Adrenal gland (tissue), 12 donors: Measurements from ENCODE around the gene FCMR. TPM values are rescaled to one million over a fixed set of nuclear protein-coding genes. Genes with fewer than 3 reads are reported as not detected.

Source experiments
- DNase-seq, 7 donors: peaks; one replicate each; pipeline ENCODE4 v3.0.0-alpha.2; 2019 to 2020
- H3K27ac ChIP-seq, 5 donors: fragments of 200-600 bp; sonication (generic) in 4 of 5; 1 replicate in 3 of 5; 2 replicates in 2 of 5; pipeline versions ENCODE4 v1.5.1 to v1.8.0; 2016 to 2020; ENCODE audit warnings: mild to moderate bottlenecking in 1 of 5
- H3K27me3 ChIP-seq: fragments of 200-600 bp; 2 replicates; pipeline ENCODE4 v1.8.0; 2021
- H3K36me3 ChIP-seq, 2 donors: fragments of 200-600 bp; replicated peaks in 1 of 2; 1 replicate in 1 of 2; 2 replicates in 1 of 2; pipeline versions ENCODE4 v1.5.1 to v1.8.0; 2018 to 2022
- H3K4me1 ChIP-seq, 2 donors: fragments of 200-600 bp; replicated peaks in 1 of 2; 1 replicate in 1 of 2; 2 replicates in 1 of 2; pipeline versions ENCODE4 v1.5.1 to v1.8.0; 2018 to 2021
- H3K4me3 ChIP-seq, 4 donors: fragments of 200-600 bp; sonication (generic) in 3 of 4; one replicate each; pipeline ENCODE4 v1.5.1; 2016 to 2018
- H3K9me3 ChIP-seq, 3 donors: fragments of 200-600 bp; sonication (generic) in 1 of 3; replicated peaks in 1 of 3; 1 replicate in 2 of 3; 2 replicates in 1 of 3; pipeline versions ENCODE4 v1.5.1 to v1.8.0; 2016 to 2021
- CTCF ChIP-seq, 6 experiments: fragments of 450-650 bp in 4 of 6; fragments of 200-600 bp in 2 of 6; sonication (generic) in 1 of 6; IDR thresholded peaks; 1 replicate in 5 of 6; 2 replicates in 1 of 6; pipeline versions ENCODE4 v1.5.1 to v1.8.0; 2016 to 2021; ENCODE audit warnings: antibody characterized with exemption in 6 of 6, mild to moderate bottlenecking in 2 of 6, moderate library complexity in 1 of 6
- POLR2A ChIP-seq, 2 donors: fragments of 450-650 bp; IDR thresholded peaks; one replicate each; pipeline ENCODE4 v1.6.1; 2017; ENCODE audit warnings: antibody characterized with exemption in 2 of 2, mild to moderate bottlenecking in 2 of 2, moderate library complexity in 1 of 2
- WGBS, 4 donors: extraction: QIAGEN DNeasy Blood & Tissue Kit in 2 of 4; methylation state at CpG; one replicate each; pipeline versions ENCODE4 v1.1.5 to v1.1.7; 2013 to 2017; 5-methylcytosine and 5-hydroxymethylcytosine counted together
- intact Hi-C, 2 donors: fragments of 100-400 bp; cut with DNase I; formaldehyde crosslinking; loops; one replicate each; pipeline versions ENCODE4 v1.14.1 to v1.15.0; 2022 to 2023
- polyA plus RNA-seq, 3 donors: library from polyadenylated mRNA; stranded (reverse); fragments of 200-250 nt in 2 of 3; fragments of 350-450 nt in 1 of 3; fragmentation: Illumina TruSeq in 1 of 3; extraction: RNeasy Lipid Tissue Mini Kit (QIAGEN cat#74804) in 1 of 3; gene quantifications; one replicate each; pipeline ENCODE4 v1.2.3, GENCODE V29; 2013 to 2014
- total RNA-seq, 9 donors: library from RNA; depleted of rRNA in 4 of 9; stranded (reverse); fragments of >200 nt in 4 of 9; fragments of 120-200 nt in 1 of 9; fragmentation: NEBNext Ultra II Directional in 1 of 9; extraction: Animal tissue kit (Norgen Biotek cat#: 25700) in 1 of 9; gene quantifications; one replicate each; pipeline versions ENCODE4 v1.1.0 to v1.2.4, GENCODE V29; 2013 to 2023
- donor health status: healthy with polysubstance abuse.
- donor health status: Bipolar disorder and iron deficiency.
- donor health status: DM: yes; HTN: yes; CAD: no.
- donor health status: DM: no; HTN: no; CAD: no.
- donor health status: DM: no; HTN: no; CAD: no.
- donor health status: DM: yes; HTN: yes; CAD: no.

Gene FCMR
- total and polyA plus RNA-seq, 12 donors = 0.27 to 3.0 (median 1.2) TPM; not detected in 1

GRCh38 chr1:206915030-206915735, 6.6 kb downstream of the FCMR start:
- Histone ChIP-seq H3K27ac (no peak overlapping the region), H3K4me1 (no peaks in the 10 kb centered on the region), H3K27me3 (peaks cover 6% of the 10 kb centered on the region), H3K36me3 (no peaks in the 10 kb centered on the region), H3K9me3 (no peaks in the 10 kb centered on the region), H3K4me3 (no peak overlapping the region)
- intact Hi-C loops = loop anchor here (10.0 kb wide), 3 partner anchors 280 to 440 kb away; partner anchors contain the start of genes DYRK3 (in 2 of the 2) and IKBKE (in 1 of the 2)
- 79 to 84% (median 80%) methylated on average over 15 of the region's 15 CpGs for WGBS, 4 donors
- TF ChIP-seq POLR2A (IDR thresholded peaks at IDR 0.05) (no peak), CTCF (IDR thresholded peaks at IDR 0.05) (no peak)
- DNase-seq = no peak

GRCh38 chr1:206913766-206914537, 7.8 kb downstream of the FCMR start:
- Histone ChIP-seq H3K4me1 (peaks cover 9 to 12% of the 10 kb centered on the region in 2 donors), H3K27me3 (peaks cover 6% of the 10 kb centered on the region), H3K9me3 (no peaks in the 10 kb centered on the region), H3K36me3 (no peaks in the 10 kb centered on the region), H3K27ac (no peak overlapping the region), H3K4me3 (no peak overlapping the region)
- WGBS, 4 donors = 75 to 80% (median 77%) methylated on average over 12 of the region's 12 CpGs
- DNase-seq = no peak
- intact Hi-C loops = loop anchor here (5.0 to 10.0 kb wide), 4 partner anchors 182 to 439 kb away; partner anchors contain the start of genes DYRK3 (in 2 of the 2) and IKBKE (in 1 of the 2)
- no peak for TF ChIP-seq CTCF (IDR thresholded peaks at IDR 0.05)
- TF ChIP-seq POLR2A (IDR thresholded peaks at IDR 0.05) = no peak

DNA sequence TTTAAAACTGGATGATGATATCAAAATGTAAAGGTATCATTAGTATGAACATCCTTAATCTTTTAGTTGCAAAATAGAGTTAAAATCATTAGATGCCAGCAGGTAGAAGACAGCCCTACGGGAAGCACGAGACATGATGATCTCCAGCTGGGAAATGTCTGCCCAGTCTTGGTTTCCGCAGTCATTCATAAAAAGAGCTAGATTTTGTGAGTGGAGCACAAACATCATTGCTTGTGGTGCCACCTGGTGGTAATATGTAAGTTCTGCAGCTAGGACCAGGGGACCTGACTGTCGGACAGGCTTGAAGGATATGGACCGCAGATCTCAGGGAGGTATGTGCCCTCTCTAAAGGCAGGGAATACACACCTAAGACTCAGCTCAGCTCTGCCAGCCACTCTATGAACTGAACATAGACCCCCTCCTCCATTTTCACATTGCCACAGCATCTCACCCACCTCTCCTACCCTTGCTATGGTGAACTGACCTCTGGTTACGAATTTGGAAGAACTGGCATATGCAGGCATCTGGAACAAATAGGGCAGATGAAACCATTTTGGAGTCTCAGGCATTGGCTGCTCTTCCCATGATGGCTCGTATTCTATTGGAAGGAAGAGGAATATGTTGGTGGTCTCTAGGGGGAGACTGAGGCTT, 9.2 kb downstream of the FCMR start:
- Histone ChIP-seq H3K27ac (no peak overlapping the region), H3K36me3 (no peaks in the 10 kb centered on the region), H3K4me3 (no peak overlapping the region), H3K27me3 (peaks cover 10% of the 10 kb centered on the region), H3K4me1 (peaks cover 9 to 15% of the 10 kb centered on the region in 2 donors), H3K9me3 (no peaks in the 10 kb centered on the region)
- TF ChIP-seq CTCF (IDR thresholded peaks at IDR 0.05) (peak; percentile 77 to 92 (median 88)), POLR2A (IDR thresholded peaks at IDR 0.05) (no peak)
- intact Hi-C loops = loop anchor here (5.0 to 10.0 kb wide), 4 partner anchors 180 to 438 kb away; partner anchors contain the start of genes DYRK3 (in 2 of the 2) and IKBKE (in 1 of the 2)
- 18 to 23% (median 19%) methylated on average over 5 to 7 of the region's 7 CpGs for WGBS, 4 donors
- DNase-seq = peak; percentile 69 to 94 (median 79)
